ENCODE results near the gene CCDC78.
"Not testable (repeated sequence)": the region's sequence is repeated elsewhere in the genome, so short reads cannot be mapped to it uniquely, and the experiment has no call there.

Gene CCDC78

DNA sequence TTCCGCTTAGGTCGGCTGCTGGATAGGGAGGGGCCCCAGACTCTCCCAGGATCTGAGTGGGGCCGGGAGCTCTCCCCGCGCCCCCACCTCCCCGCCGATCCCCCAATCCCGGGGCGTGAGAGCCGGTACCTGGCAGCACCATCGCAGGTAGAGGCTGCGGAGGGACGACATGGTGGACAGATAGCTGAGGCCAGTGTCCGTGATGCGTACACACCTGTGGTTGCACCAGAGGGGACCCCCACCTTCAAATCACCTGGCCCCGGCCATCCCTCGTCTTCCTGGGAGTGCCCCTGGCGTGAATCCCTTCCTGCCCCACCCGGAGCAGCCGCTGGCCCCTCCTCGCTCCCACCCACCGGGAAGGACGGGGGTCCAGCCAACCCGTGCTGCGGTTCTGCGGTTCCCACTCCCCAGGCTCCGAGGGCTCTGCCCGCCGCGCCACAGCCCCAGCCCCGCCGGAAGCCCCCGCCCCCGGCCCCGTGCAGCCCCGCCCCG is 31.3 kb downstream of the CCDC78 start:
- H3K4me1 ChIP-seq (ENCODE audit: insufficient read depth, low read length) = no peaks in the 10 kb centered on the region

DNA sequence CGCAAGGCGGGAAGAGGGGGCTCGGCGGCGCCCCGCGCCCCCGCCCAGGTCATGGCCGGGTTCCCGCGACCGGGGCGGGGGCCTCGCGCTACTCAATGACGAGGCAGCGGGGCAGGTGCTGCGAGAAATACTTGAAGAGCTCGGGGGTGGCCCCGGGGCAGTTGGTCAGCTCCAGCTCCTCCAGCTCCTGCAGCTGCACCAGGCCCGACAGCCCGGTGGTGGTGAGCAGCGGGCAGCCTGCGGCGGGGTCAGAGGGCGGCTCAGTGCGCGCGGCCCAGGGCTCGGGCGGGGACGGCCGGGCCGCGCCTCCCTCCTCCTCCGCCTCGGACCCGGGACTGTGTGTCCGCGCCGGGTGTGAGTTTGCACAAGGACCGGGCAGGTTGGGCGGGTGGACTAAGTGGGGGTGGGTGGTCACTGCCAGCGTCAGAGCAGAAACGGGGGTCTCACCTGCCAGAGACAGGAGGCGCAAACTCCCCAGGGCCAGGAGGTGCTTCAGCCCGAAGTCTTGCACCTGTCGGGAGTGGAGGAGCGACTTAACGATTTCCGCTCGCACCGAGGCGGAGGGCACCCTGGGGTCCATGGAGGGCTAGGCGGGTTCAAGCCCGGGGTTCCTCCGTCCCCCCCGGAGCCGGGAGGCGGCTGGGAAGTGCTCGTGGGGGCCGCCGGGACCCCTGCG is 31.9 kb downstream of the CCDC78 start:
- Histone ChIP-seq H3K9me3 (ENCODE audit: control insufficient read depth, insufficient read depth, low read length) (no peaks in the 10 kb centered on the region), H3K9ac (ENCODE audit: low read depth, low read length) (peak overlapping the region; percentile 41), H3K36me3 (ENCODE audit: insufficient read depth, low read length) (no peaks in the 10 kb centered on the region), H3K4me1 (ENCODE audit: insufficient read depth, low read length) (no peaks in the 10 kb centered on the region)

More for the DNA sequence above, 31.3 kb downstream of the CCDC78 start:
- Histone ChIP-seq H3K9ac (ENCODE audit: low read depth, low read length) (peak overlapping the region; percentile 45; the same call in 1 of the 2 replicates), H3K36me3 (ENCODE audit: insufficient read depth, low read length) (no peaks in the 10 kb centered on the region), H3K9me3 (ENCODE audit: control insufficient read depth, insufficient read depth, low read length) (no peaks in the 10 kb centered on the region)

DNA sequence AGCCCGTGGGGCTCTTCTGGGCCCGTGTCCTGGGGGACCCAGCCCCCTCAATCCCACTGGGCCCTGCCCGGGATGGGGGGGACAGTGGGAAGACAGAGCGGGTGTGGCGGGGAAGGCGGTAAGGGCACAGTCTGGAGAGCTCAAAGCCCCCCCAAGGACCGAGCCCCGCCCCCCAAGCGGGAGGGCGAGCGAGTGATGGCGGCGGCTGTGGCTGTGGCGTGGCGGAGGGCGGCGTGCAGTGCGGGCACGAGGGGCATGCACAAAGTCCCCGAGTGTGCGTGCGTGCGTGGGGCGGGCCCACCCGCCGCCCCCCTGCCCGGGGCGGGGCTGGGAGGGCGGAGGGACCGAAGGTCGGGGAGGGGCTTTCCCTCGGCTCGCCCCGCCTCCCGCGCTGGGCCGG is 32.5 kb downstream of the CCDC78 start:
- no peaks in the 10 kb centered on the region for H3K9me3 ChIP-seq (ENCODE audit: control insufficient read depth, insufficient read depth, low read length)
- H3K36me3 ChIP-seq (ENCODE audit: insufficient read depth, low read length) = no peaks in the 10 kb centered on the region
- no peaks in the 10 kb centered on the region for H3K4me1 ChIP-seq (ENCODE audit: insufficient read depth, low read length)
- peak overlapping the region; percentile 41; the same call in 1 of the 2 replicates for H3K9ac ChIP-seq (ENCODE audit: low read depth, low read length)

DNA sequence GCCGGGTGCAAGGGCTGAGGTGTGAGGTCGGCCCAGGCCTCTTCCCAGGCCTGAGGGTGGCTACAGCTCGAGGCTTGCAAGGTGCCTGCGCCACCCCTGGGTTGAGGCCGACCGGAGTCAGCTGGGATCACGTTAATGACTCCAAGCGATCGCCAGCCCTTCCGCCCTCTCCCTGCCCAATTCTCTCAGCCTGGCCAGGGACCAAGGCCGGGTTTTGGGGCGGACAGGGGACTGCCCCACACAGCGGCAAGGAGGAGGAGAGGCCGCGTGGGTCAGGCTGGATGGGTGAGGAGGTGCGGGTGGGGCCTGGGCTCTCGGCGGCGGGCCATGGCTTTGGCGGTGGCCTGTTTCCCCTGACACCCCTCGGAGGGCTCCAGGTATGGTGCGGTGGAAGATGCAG is 32.9 kb downstream of the CCDC78 start:
- peak overlapping the region; percentile 41; the same call in 1 of the 2 replicates for H3K9ac ChIP-seq (ENCODE audit: low read depth, low read length)
- H3K9me3 ChIP-seq (ENCODE audit: control insufficient read depth, insufficient read depth, low read length) = no peaks in the 10 kb centered on the region
- H3K4me1 ChIP-seq (ENCODE audit: insufficient read depth, low read length) = no peaks in the 10 kb centered on the region
- no peaks in the 10 kb centered on the region for H3K36me3 ChIP-seq (ENCODE audit: insufficient read depth, low read length)

DNA sequence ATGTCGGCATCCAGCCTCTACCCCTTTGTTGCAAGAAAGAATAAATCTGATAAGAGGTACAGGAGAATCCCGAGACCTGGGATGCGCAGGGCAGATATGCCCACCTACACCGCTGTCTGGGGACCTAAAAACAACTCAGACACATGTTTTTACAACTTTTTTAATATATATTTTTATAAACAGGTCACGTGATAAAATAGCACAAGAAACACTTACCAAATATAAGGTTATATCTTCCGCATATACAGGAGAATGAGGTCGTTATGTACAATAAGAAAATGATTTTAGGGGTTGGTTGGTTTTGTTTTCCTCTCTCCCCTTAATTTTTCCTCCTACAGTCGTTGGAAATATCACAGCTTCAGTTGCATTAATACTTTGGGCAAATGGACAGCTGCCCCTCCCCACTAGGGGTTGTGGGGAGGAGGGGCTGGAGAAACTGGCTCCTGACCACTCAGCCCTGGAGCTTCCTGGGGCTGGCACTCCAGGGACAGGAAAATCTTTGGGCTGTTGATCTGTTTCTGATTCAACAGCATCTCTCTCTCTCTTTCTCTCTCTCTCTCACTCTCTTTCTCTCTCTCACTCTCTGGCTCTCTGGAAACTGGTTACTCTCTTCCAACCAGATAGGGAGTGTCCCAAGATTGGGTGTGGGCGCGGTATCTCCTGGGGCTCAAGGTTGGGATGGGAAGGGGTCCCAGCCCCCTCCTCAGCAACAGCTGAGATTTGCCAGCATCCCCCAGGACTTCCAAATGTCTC is 33.7 kb downstream of the CCDC78 start:
- no peak overlapping the region for H3K9ac ChIP-seq (ENCODE audit: low read depth, low read length)
- H3K4me1 ChIP-seq (ENCODE audit: insufficient read depth, low read length) = no peaks in the 10 kb centered on the region
- H3K9me3 ChIP-seq (ENCODE audit: control insufficient read depth, insufficient read depth, low read length) = no peaks in the 10 kb centered on the region
- H3K36me3 ChIP-seq (ENCODE audit: insufficient read depth, low read length) = no peaks in the 10 kb centered on the region

DNA sequence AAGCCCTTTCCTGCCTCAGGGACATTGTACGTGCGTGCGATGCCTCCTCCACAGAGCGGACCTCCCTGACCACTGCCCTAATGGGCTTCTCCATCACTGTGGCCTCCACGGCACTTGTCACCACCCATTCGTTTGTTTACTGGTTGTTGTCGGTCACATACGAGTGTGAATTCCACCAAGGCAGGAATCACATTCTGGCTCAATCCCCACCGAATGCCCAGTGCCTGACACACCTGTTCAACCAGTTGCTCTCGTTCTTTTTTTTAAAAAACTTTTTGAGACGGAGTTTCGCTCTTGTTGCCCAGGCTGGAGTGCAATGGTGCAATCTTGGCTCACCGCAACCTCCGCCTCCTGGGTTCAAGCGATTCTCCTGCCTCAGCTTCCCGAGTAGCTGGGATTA is 35.0 kb downstream of the CCDC78 start:
- H3K4me1 ChIP-seq (ENCODE audit: insufficient read depth, low read length); H3K36me3 ChIP-seq (ENCODE audit: insufficient read depth, low read length); H3K9me3 ChIP-seq (ENCODE audit: control insufficient read depth, insufficient read depth, low read length); H3K9ac ChIP-seq (ENCODE audit: low read depth, low read length): not testable (repeated sequence)

DNA sequence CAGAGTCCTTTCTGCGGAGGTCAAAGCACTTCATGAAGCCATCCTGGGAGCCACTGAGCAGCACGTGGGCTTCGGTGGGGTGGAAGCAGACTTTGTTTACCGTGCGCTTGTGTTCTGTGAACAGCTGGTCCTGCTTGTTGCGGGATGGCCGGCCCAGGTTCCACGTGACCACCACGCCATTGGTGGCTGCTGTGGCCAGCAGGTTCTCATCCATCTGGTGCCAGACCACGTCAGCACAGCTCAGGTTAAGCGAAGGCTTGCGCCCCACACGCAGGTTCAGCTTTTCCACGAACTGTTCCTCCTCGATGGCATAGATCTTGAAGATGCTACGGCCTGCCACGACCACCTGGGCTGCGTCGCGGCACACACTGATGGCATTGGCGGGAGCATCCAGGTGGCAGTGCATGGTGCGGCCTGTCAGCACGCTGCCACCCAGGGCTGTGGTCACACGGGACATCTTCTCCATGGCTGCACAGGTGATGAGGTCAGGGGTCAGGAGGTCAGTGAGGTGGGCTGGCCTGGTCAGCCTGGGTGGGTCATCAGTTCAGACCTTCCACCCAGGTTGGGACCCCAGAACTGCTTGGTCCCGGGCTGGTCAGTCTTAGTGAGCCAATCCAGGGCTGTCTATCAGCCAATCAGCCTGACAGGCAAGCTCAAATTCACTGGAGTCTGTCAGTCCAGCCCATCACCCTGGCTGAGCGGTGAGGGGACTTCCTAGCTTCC is 36.9 kb downstream of the CCDC78 start:
- Histone ChIP-seq H3K9ac (ENCODE audit: low read depth, low read length) (peak overlapping the region; percentile 80), H3K9me3 (ENCODE audit: control insufficient read depth, insufficient read depth, low read length) (no peaks in the 10 kb centered on the region), H3K36me3 (ENCODE audit: insufficient read depth, low read length) (no peaks in the 10 kb centered on the region), H3K4me1 (ENCODE audit: insufficient read depth, low read length) (no peaks in the 10 kb centered on the region)

DNA sequence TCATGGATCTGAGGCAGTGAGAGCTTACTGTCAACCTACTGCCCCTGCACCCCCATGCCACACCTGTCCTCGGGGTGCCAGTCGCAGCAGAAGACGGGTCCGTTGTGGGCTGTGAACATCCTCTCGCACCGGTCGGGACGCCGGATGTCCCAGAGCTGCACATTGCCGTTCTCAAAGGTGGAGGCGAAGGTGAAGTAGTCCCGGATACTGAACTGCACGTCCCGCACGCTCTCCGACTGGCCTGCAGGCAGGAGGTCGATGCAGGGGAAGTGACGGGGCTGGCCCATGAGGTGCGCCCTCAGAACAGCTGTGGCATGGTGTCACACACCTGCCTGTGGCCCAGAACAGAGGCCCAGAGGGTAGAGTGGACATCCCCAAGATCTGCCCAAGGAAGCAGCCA is 38.7 kb downstream of the CCDC78 start:
- Histone ChIP-seq H3K9me3 (ENCODE audit: control insufficient read depth, insufficient read depth, low read length) (no peaks in the 10 kb centered on the region), H3K4me1 (ENCODE audit: insufficient read depth, low read length) (no peaks in the 10 kb centered on the region), H3K36me3 (ENCODE audit: insufficient read depth, low read length) (peaks cover 6% of the 10 kb centered on the region; the same call in 1 of the 2 replicates), H3K9ac (ENCODE audit: low read depth, low read length) (no peak overlapping the region)

DNA sequence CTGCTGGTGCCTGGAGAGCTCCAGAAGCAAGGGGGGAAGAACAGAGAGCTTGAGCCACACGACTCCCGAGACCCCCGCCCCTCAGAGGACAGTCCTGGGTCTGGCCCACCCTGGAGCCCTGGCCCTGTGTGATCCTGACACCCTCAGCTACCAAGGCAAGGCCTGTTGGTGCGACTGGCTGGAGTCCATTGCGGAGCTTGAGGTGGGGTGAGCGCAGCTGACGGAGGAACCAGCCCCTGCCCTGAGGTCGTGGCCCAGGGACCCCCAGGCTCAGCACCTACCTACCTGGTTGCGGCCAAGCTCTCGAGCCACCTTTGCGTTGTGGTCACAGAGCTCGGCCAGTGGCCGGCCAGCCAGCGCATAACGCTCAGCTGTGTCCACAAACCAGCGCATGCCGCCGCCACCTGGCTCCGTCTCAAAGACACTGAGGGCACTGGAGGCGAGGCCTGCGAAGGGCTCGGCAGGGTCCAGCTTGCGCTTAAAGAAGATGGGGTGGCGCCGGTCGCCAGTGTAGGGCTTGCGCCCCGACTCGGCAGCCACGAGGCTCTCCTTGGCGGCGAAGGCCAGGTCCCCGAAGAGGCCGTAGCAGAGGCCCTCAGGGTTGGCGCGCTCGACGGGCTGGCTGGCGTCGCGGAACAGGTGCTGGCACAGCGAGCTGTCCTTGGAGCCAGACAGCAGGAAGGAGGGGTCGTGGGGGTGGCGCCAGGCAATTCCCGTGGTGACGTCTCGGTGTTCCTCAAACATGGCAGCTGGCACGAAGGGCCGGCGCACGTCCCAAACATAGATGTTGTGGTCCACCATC is 39.6 kb downstream of the CCDC78 start:
- H3K4me1 ChIP-seq (ENCODE audit: insufficient read depth, low read length) = no peaks in the 10 kb centered on the region
- H3K9ac ChIP-seq (ENCODE audit: low read depth, low read length) = no peak overlapping the region
- H3K9me3 ChIP-seq (ENCODE audit: control insufficient read depth, insufficient read depth, low read length) = no peaks in the 10 kb centered on the region
- H3K36me3 ChIP-seq (ENCODE audit: insufficient read depth, low read length) = peaks cover 8% of the 10 kb centered on the region

DNA sequence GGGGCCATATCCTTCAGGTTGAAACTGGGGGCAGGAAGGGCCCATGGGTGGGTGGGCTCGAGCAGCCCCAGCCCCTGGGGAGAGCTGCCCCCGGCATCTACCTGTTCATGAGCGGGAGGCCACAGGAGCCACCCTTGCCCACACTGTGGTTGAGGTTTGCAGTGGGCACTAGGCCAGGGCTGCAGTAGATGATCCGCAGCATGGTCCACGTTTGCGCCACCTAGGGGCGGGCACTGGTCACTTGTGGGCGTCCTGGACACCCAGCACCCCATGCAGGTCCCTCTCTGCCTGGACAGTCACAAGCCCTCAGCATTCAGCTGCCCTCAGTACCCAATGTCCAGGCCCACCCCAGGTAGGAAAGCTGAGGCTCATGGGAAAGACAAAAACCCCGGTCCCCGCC is 40.3 kb downstream of the CCDC78 start:
- Histone ChIP-seq H3K9me3 (ENCODE audit: control insufficient read depth, insufficient read depth, low read length) (no peaks in the 10 kb centered on the region), H3K36me3 (ENCODE audit: insufficient read depth, low read length) (peaks cover 8% of the 10 kb centered on the region), H3K9ac (ENCODE audit: low read depth, low read length) (no peak overlapping the region), H3K4me1 (ENCODE audit: insufficient read depth, low read length) (no peaks in the 10 kb centered on the region)

DNA sequence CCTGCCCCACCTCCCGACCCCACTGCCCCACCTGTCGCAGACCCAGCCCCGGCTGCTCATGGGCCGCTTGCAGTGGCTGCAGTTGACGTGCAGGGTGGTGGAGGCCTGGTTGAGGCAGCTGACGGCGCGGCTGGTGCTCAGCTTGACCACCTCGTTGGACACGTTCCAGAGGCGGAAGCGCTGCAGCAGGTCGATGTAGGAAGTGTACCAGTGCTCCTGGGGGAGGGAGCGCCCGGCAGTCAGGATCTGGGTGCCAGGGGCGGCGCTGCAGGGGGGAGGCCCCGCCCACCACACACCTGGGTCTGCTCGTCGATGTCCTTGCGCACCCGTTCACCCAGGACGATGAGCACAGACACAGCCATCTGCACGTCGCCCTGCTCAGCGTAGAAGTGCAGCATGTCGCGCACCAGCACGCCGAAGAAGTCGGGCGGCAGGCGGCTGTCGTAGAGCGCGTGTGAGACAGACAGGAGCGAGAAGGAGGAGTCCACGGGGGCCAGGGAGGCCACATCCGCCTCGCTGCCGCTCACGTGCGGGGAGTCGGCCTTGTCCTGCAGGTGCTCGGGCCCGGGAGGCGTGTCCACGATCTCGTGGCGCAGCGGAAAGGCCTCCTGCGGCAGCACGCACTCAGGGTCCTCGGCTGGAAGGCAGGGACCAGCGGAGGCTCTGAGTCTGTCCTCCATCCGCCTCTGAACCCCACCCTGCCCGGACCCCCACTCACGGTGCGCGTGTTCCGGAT is 41.1 kb downstream of the CCDC78 start:
- Histone ChIP-seq H3K9me3 (ENCODE audit: control insufficient read depth, insufficient read depth, low read length) (no peaks in the 10 kb centered on the region), H3K36me3 (ENCODE audit: insufficient read depth, low read length) (peaks cover 8% of the 10 kb centered on the region), H3K9ac (ENCODE audit: low read depth, low read length) (no peak overlapping the region), H3K4me1 (ENCODE audit: insufficient read depth, low read length) (no peaks in the 10 kb centered on the region)

DNA sequence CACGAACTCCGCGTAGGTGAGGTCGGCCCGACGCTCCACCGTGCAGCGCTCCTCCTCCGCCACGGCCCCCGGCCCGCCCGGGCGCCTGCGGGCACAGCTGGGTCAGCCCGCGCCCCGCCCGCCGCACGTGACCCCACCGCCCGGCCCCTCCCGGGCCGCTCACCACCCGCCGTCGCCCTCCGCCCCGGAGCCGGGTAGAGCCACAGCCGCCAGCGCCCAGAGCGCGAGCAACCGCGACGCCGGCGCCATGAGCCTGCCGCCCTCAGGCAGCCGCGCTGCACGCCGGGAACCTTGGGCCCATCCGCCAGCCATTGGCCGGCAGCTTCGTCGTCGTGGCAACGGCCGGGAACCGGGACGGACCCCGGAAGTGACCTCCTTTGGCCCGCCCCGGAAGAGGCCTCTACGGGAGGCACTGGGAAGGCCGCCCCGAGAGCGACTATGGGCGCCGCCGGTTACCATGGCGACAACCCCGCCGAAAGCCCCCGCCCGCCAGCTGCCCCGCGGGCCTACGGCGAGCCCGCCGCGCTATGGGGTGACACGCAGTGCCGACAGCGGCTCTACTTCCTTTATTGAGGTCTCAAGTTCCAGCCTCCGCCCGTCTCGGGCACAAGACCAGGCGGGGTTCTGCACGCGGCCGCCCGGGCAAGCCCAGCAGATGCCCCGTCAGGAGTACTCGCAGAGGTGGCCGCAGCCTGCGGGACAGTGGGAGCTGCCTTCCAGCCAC is 42.0 kb downstream of the CCDC78 start, which contains the start of gene JMJD8:
Gene JMJD8 (minus strand): TSS at position 264 of the 724 bp plus-strand sequence. CDS start 15 bp downstream, at position 249.
- Histone ChIP-seq H3K4me1 (ENCODE audit: insufficient read depth, low read length) (no peaks in the 10 kb centered on the region), H3K36me3 (ENCODE audit: insufficient read depth, low read length) (peaks cover 8% of the 10 kb centered on the region)

More for the DNA sequence above, 42.0 kb downstream of the CCDC78 start, which contains the start of gene JMJD8:
- Histone ChIP-seq H3K9me3 (ENCODE audit: control insufficient read depth, insufficient read depth, low read length) (no peaks in the 10 kb centered on the region), H3K9ac (ENCODE audit: low read depth, low read length) (peak within 1 kb of the TSS; percentile 69)
